Smooth muscle cell of the coronary artery (primary cell): ENCODE measurements around the gene RSPH10B. TPM values are rescaled to one million over a fixed set of nuclear protein-coding genes. Genes with fewer than 3 reads are reported as not detected.

Experiments
- total RNA-seq: library from RNA; depleted of rRNA; stranded (reverse); fragments of >200 nt; gene quantifications from 2 replicates; pipeline ENCODE4 v1.2.3, GENCODE V29; 2014; ENCODE audit warnings: low replicate concordance

Gene RSPH10B
- 0.12 and 0.15 TPM in 2 replicates for total RNA-seq

DNA sequence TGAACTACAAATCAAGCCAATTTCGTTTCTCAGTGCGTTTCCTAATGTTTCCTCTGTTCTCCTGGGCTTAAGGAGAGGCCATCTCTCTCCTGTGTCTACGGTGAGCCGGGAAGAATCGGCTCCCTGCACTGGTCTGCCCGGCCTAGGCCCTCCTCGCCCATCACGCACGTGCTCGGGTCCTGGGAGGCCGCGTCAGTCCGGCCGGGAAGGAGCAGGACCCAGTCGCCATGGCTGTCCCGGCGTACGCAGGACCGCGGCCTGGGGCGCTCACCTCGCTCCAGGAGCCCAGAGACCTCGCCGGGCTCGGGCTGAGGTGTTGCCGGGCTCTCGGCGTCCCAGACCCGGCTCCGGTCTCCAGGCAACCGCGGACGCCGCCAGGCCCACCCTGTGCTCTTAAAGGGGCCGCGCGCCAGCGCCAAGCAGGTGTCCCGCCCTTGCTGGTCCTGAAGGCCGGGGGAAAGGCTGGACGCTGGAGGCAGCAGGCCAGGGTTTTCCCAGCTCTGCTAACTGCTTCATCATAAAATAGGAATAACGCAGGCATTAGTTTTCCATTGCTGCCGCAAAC, at the start of gene RSPH10B:
RSPH10B (minus strand) TSS at position 343 of the 565 bp plus-strand sequence. CDS start 3,573 bp downstream, outside the sequence.

DNA sequence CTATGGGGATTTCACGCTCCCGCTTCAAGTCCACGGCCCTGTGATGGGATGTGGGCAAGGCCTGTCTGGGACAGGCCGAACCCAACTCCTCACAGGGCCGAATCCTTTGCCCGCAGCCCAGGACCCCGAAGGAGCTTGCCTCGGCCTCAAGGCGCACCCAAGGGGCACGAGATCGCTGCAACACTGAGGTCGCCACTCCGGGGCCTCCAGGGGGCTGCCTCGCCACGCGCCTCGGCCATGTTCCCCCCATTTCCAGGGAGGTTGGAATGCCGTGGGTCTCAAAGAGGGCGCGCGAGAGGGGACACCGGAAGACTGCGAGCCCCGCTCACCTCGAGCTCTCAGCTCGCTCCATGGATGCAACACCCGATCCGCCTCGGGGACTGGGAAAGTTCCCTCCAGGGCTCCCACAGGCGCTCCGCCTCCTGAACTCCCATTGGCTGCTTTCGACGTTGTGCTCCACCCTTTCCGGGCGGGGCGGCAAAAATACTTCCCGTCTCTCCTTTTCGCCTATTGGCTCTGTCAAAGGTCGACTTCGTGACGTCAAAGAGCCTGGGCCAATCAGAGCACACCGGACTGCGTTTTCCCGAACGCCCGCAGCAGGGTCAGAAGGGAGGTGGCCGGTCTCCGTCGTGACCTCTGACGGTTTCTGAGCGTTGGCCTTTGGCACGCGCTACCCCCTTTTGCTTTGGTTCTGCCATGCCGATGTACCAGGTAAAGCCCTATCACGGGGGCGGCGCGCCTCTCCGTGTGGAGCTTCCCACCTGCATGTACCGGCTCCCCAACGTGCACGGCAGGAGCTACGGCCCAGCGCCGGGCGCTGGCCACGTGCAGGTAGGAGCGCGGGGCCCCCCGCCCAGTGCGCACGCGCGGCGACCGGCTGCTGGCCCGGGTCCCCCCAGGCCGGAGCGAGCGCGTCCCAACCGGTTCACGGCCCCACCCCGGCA, 38.5 kb upstream of the RSPH10B start, which contains the start of the genes AIMP2 and PMS2:
AIMP2 (plus strand) TSS at position 605 of the 944 bp plus-strand sequence; CDS start at position 697, 92 bp downstream.
PMS2 (minus strand) TSS at position 382 of the 944 bp plus-strand sequence; CDS start at position 352, 30 bp downstream.

DNA sequence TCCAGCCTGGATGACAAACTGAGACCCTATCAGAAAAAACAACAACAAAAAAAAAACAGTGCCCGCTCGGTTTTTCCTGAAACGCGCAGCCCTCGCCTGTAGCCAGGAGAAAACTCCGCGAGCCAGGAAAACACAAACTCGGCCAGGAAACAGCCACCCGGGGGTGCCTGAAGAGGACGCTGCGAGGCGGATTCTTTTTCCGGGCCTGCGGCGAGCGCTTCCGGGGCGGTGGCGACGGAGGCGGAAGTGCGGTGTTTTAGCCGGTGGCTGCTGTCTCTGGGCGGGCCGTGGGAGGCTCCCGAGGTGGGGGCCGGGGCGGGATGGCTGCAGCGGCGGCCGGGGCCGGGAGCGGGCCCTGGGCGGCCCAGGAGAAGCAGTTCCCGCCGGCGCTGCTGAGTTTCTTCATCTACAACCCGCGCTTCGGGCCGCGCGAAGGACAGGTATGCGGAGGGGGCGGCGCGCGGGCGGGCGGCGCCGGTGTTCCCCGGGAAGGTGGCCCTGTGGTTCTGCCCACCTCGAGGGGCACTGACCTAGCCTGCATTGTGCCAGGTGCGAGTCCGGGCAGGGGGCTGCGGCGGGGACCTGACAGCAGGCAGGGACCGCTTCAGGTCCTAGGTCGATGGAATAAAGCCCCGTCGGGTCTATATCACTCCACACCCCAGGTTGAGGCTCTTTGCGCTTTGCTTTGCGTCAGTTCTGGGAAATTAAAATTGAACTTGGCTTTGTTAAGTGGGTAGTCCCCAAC, 71.8 kb downstream of the RSPH10B start, which contains the start of gene CCZ1:
CCZ1 (plus strand) TSS at position 254 of the 745 bp plus-strand sequence; CDS start at position 321, 67 bp downstream.

Other genes starting within 250 kb of the RSPH10B start
- 17.4 and 26.0 TPM in 2 replicates for gene RNF216, start 189.0 kb downstream of the RSPH10B start, total RNA-seq
- not detected in 2 replicates for gene OCM, start 89.9 kb downstream of the RSPH10B start, total RNA-seq
- 10.2 and 35.3 TPM in 2 replicates for gene CCZ1, start 72.0 kb downstream of the RSPH10B start, total RNA-seq
- 15.0 and 16.4 TPM in 2 replicates for gene PMS2, start 38.4 kb upstream of the RSPH10B start, total RNA-seq
- 30.0 and 37.1 TPM in 2 replicates for gene AIMP2, start 38.6 kb upstream of the RSPH10B start, total RNA-seq
- gene ANKRD61, start 60.7 kb upstream of the RSPH10B start, total RNA-seq: 0.15 and 0.35 TPM in 2 replicates
- 26.7 and 74.6 TPM in 2 replicates for gene EIF2AK1, start 88.5 kb upstream of the RSPH10B start, total RNA-seq
- 1.9 and 2.4 TPM in 2 replicates for gene USP42, start 134.3 kb upstream of the RSPH10B start, total RNA-seq